HT1080 (cell line): ENCODE results near the gene PSMA5. TPM values are rescaled to one million over a fixed set of nuclear protein-coding genes. Genes with fewer than 3 reads are reported as not detected.
"Not testable (repeated sequence)": the region's sequence is repeated elsewhere in the genome, so short reads cannot be mapped to it uniquely, and the experiment has no call there.

ENCODE experiments used
- DNase-seq: peaks from one replicate; pipeline ENCODE4 v3.0.0-alpha.2; 2015; ENCODE audit warnings: low read depth
- total RNA-seq: library from RNA; depleted of rRNA; stranded (reverse); fragments of >200 nt; shearing (Covaris generic); gene quantifications from 2 replicates; pipeline ENCODE4 v1.2.3, GENCODE V29; 2014

The PSMA5 gene
- total RNA-seq, 1 experiment from 2014 or later: 94.4 TPM

- peak; percentile 55 for DNase-seq
Measured at GRCh38 chr1:109392788-109393616, 33.2 kb downstream of the PSMA5 start.

- DNase-seq: no peak
Measured at GRCh38 chr1:109392037-109392787, 34.0 kb downstream of the PSMA5 start.

GRCh38 chr1:109391626-109392025 lies 34.6 kb downstream of the PSMA5 start:
- no peak for DNase-seq

GRCh38 chr1:109391157-109391556 lies 35.1 kb downstream of the PSMA5 start:
- DNase-seq: no peak

GRCh38 chr1:109389638-109390341 lies 36.5 kb downstream of the PSMA5 start:
- no peak for DNase-seq

- no peak for DNase-seq
Measured at GRCh38 chr1:109388884-109389637, 37.2 kb downstream of the PSMA5 start.

GRCh38 chr1:109388208-109388711 lies 38.0 kb downstream of the PSMA5 start:
- no peak for DNase-seq

GRCh38 chr1:109386054-109386717 lies 40.1 kb downstream of the PSMA5 start:
- no peak for DNase-seq

GRCh38 chr1:109385417-109385816 lies 40.8 kb downstream of the PSMA5 start:
- no peak for DNase-seq

GRCh38 chr1:109383854-109384253 lies 42.4 kb downstream of the PSMA5 start:
- no peak for DNase-seq

- DNase-seq: no peak
Measured at GRCh38 chr1:109383087-109383779, 43.0 kb downstream of the PSMA5 start.

- no peak for DNase-seq
Measured at GRCh38 chr1:109381573-109381972, 44.7 kb downstream of the PSMA5 start.

GRCh38 chr1:109379907-109380306 lies 46.3 kb downstream of the PSMA5 start:
- DNase-seq: no peak

- no peak for DNase-seq
Measured at GRCh38 chr1:109379422-109379821, 46.8 kb downstream of the PSMA5 start.

- no peak for DNase-seq
Measured at GRCh38 chr1:109377698-109378097, 48.5 kb downstream of the PSMA5 start.

GRCh38 chr1:109373696-109374095 lies 52.6 kb downstream of the PSMA5 start:
- DNase-seq: not testable (repeated sequence)

GRCh38 chr1:109373126-109373525 lies 53.1 kb downstream of the PSMA5 start:
- DNase-seq: no peak

GRCh38 chr1:109372281-109372680 lies 54.0 kb downstream of the PSMA5 start:
- DNase-seq: no peak

GRCh38 chr1:109371341-109371739 lies 54.9 kb downstream of the PSMA5 start:
- DNase-seq: peak; percentile 64
